Stomach (tissue), 9 donors: Measurements from ENCODE around the gene TNP1. TPM values are rescaled to one million over a fixed set of nuclear protein-coding genes. Genes with fewer than 3 reads are reported as not detected.

Source experiments
- DNase-seq, 2 donors: peaks; one replicate each; pipeline versions ENCODE4 v3.0.0 to v3.0.0-alpha.2; 2013 to 2019
- H3K27ac ChIP-seq, 5 donors: fragments of 200-600 bp in 4 of 5; sonication (generic) in 4 of 5; one replicate each; pipeline ENCODE4 v1.5.1; 2013 to 2019; ENCODE audit warnings: mild to moderate bottlenecking in 1 of 5, moderate library complexity in 1 of 5
- H3K27me3 ChIP-seq, 3 donors: fragments of 200-600 bp; sonication (generic); one replicate each; pipeline ENCODE4 v1.5.1; 2017 to 2019; ENCODE audit warnings: mixed run types in 1 of 3
- H3K36me3 ChIP-seq, 4 donors: fragments of 200-600 bp; sonication (generic); 1 replicate in 3 of 4; 2 replicates in 1 of 4; pipeline ENCODE4 v1.5.1; 2016 to 2019
- H3K4me1 ChIP-seq, 4 donors: fragments of 200-600 bp; sonication (generic); one replicate each; pipeline ENCODE4 v1.5.1; 2016 to 2019
- H3K4me3 ChIP-seq, 4 donors: fragments of 200-600 bp; sonication (generic) in 3 of 4; one replicate each; pipeline ENCODE4 v1.5.1; 2016 to 2019; ENCODE audit warnings: mild to moderate bottlenecking in 1 of 4
- H3K9me3 ChIP-seq, 4 donors: fragments of 200-600 bp; sonication (generic); one replicate each; pipeline ENCODE4 v1.5.1; 2016 to 2019
- EP300 ChIP-seq: sonication (generic); formaldehyde crosslinking; IDR thresholded peaks from one replicate; pipeline ENCODE4 v1.6.1; 2017; ENCODE audit warnings: antibody characterized with exemption
- POLR2A ChIP-seq, 4 donors: fragments of 450-650 bp; IDR thresholded peaks; one replicate each; pipeline ENCODE4 v1.6.1; 2016; ENCODE audit warnings: antibody characterized with exemption in 4 of 4, control low read depth in 2 of 4, mild to moderate bottlenecking in 1 of 4, moderate library complexity in 1 of 4
- POLR2AphosphoS5 ChIP-seq, 3 donors: sonication (generic); formaldehyde crosslinking; IDR thresholded peaks; one replicate each; pipeline ENCODE4 v1.6.1; 2016; ENCODE audit warnings: antibody characterized with exemption in 3 of 3
- WGBS, 5 donors: extraction: QIAGEN DNeasy Blood & Tissue Kit in 3 of 5; methylation state at CpG; one replicate each; pipeline versions ENCODE4 v1.1.5 to v1.1.7; 2013 to 2018; 5-methylcytosine and 5-hydroxymethylcytosine counted together
- intact Hi-C: fragments of 100-400 bp; cut with DNase I; formaldehyde crosslinking; loops from one replicate; pipeline ENCODE4 v1.15.1; 2023; ENCODE audit warnings: low total_unique reads
- polyA plus RNA-seq, 3 donors: library from polyadenylated mRNA; stranded (reverse); fragments of 200-250 nt; gene quantifications; one replicate each; pipeline ENCODE4 v1.2.3, GENCODE V29; 2013
- total RNA-seq, 5 donors: library from RNA; depleted of rRNA; stranded (reverse); fragments of >200 nt; gene quantifications; one replicate each; pipeline versions ENCODE4 v1.1.0 to v1.2.3, GENCODE V29; 2014 to 2016
- TF ChIP-seq, protein P1 (sequence below), 7 experiments: fragments of 450-650 bp in 4 of 7; fragments of 200-600 bp in 3 of 7; sonication (generic) in 3 of 7; IDR thresholded peaks; one replicate each; pipeline ENCODE4 v1.5.1; 2016 to 2019; ENCODE audit warnings: antibody characterized with exemption in 7 of 7, control low read depth in 2 of 7, mild to moderate bottlenecking in 1 of 7
- donor health status: healthy with polysubstance abuse.
- donor health status: Bipolar disorder and iron deficiency.
- donor health status: healthy.

The TNP1 gene
- total and polyA plus RNA-seq, 8 donors: not detected

DNA sequence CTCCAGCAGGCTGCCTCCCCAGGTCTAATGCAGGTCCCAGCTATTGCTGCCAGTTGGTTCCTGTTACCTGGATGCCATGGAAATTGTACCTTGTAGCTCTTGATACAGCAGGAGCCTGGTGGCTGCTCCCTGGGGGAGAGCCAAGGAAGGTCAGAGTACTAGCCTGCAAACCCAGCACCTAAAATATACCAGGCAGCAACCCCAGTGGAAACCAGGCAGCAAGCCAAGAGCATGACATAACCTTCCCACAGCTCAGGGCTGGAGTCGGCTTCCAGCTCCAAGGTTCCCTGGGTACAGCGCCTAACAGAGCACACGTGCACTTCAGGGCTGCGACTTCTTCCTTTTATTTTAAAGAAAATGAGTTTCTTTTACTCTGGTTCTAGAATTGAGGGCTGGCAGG is 30.3 kb downstream of the TNP1 start:
- 13 to 34% (median 25%) methylated on average over 3 to 4 of the region's 4 CpGs for WGBS, 5 donors
- Histone ChIP-seq H3K4me3 (no peak overlapping the region), H3K4me1 (peaks cover 6 to 44% (median 17%) of the 10 kb centered on the region in 4 donors), H3K27me3 (no peaks in the 10 kb centered on the region), H3K27ac (peak overlapping the region in 4 of 5 donors; percentile 35 to 68 (median 40)), H3K9me3 (no peaks in the 10 kb centered on the region), H3K36me3 (no peaks in the 10 kb centered on the region)
- TF ChIP-seq POLR2AphosphoS5 (IDR thresholded peaks at IDR 0.05) (peak; percentile 15 to 50 (median 29)), EP300 (no peak)
- DNase-seq: peak; percentile 90 to 92
- intact Hi-C loops: no loop called here

DNA sequence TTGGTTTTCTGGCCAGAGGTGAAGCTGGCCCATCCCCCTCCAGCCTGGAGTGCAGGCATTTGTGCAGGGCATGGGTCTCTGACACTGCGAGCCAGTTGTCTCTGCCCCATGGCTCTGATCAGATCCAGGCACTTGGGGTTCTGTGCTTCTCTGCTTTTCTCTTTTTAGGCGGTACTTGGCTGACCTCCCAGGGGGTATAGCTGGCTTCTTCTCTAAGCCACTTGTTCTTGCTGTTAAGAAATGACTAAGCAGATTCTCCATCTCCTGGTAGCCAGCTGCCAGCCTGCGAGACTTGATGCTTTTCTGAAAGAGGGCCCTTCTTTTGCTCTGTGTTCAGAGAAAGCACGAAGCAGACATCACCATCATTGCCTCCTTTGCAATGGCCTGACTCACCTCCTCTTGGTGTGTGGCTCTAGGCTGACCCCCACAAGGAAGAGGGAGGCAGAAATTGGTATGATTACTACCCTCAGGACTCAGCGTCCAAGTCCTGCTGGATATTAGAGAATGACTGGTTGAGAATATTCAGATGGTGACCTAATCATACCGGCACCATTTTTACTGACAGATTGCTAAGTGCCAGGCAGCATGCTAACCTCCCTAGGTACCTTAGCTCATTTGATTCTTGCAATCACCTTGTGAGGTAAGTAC is 32.7 kb downstream of the TNP1 start:
- peak in 1 of 2 donors; percentile 28 for DNase-seq
- no peaks in the 10 kb centered on the region for H3K36me3 ChIP-seq
- H3K9me3 ChIP-seq: no peaks in the 10 kb centered on the region
- peak overlapping the region in 2 of 5 donors; percentile 32 to 42 for H3K27ac ChIP-seq
- no peak overlapping the region for H3K4me3 ChIP-seq
- peaks cover 6 to 44% (median 17%) of the 10 kb centered on the region in 4 donors for H3K4me1 ChIP-seq
- 59 to 88% (median 85%) methylated on average over 5 to 6 of the region's 6 CpGs for WGBS, 5 donors
- TF ChIP-seq, protein P1, sequence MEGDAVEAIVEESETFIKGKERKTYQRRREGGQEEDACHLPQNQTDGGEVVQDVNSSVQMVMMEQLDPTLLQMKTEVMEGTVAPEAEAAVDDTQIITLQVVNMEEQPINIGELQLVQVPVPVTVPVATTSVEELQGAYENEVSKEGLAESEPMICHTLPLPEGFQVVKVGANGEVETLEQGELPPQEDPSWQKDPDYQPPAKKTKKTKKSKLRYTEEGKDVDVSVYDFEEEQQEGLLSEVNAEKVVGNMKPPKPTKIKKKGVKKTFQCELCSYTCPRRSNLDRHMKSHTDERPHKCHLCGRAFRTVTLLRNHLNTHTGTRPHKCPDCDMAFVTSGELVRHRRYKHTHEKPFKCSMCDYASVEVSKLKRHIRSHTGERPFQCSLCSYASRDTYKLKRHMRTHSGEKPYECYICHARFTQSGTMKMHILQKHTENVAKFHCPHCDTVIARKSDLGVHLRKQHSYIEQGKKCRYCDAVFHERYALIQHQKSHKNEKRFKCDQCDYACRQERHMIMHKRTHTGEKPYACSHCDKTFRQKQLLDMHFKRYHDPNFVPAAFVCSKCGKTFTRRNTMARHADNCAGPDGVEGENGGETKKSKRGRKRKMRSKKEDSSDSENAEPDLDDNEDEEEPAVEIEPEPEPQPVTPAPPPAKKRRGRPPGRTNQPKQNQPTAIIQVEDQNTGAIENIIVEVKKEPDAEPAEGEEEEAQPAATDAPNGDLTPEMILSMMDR (IDR thresholded peaks at IDR 0.05): no peak
- TF ChIP-seq POLR2AphosphoS5 (IDR thresholded peaks at IDR 0.05) (no peak), EP300 (no peak), POLR2A (IDR thresholded peaks at IDR 0.05) (no peak)
- intact Hi-C loops: no loop called here
- no peaks in the 10 kb centered on the region for H3K27me3 ChIP-seq

DNA sequence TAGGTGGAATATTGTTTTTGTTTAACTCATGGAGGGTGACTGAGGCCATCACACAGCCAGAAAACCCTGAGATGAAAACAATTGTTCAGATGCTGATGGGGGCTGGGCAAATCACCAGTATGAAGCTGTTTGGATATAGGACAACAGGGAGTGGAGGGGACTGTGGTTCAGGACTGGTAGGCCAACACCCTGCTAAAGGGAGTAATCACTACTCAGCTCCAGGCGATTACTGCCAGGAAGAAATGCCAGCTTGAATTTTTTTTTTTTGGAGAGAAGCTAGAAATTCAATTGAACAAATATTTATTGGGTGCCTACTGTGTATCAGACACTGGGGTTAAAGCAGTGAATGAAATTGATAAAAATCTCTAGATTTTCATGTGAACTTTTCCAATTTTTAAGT is 37.4 kb downstream of the TNP1 start:
- Histone ChIP-seq H3K4me1 (peaks cover 0 to 13% (median 3%) of the 10 kb centered on the region in 4 donors), H3K27ac (no peak overlapping the region), H3K4me3 (no peak overlapping the region), H3K27me3 (no peaks in the 10 kb centered on the region), H3K9me3 (no peaks in the 10 kb centered on the region), H3K36me3 (no peaks in the 10 kb centered on the region)
- intact Hi-C loops: no loop called here
- WGBS, 5 donors: 64 to 93% (median 90%) methylated on average over 1 of the region's 1 CpG
- no peak for DNase-seq
- no peak for TF ChIP-seq POLR2AphosphoS5 (IDR thresholded peaks at IDR 0.05)
- no peak for TF ChIP-seq EP300
- TF ChIP-seq, protein P1 (IDR thresholded peaks at IDR 0.05): no peak
- TF ChIP-seq POLR2A (IDR thresholded peaks at IDR 0.05): no peak

DNA sequence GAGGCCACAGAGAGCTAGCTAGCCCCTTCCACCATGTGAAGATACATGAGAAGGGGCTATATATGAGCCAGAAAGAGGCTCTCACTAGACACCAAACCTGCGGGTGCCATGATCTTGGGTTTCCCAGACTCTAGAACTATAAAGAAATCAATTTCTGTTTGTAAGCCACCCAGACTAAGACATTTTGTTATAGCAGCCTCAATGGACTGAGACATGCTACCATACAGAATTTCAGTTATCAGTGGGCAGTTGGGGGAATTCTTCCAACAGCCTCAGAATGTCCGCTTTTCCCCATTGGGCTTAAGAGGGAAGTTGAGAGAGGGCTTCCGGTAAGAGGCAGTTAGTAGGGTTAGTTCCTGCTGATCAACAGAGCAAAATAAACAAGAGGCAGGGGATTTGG is 39.2 kb downstream of the TNP1 start:
- TF ChIP-seq POLR2A (IDR thresholded peaks at IDR 0.05): no peak
- TF ChIP-seq, protein P1 (IDR thresholded peaks at IDR 0.05): no peak
- TF ChIP-seq POLR2AphosphoS5 (IDR thresholded peaks at IDR 0.05): no peak
- TF ChIP-seq EP300: no peak
- no peaks in the 10 kb centered on the region for H3K4me1 ChIP-seq
- intact Hi-C loops: no loop called here
- H3K9me3 ChIP-seq: no peaks in the 10 kb centered on the region
- no peak overlapping the region for H3K4me3 ChIP-seq
- no peaks in the 10 kb centered on the region for H3K27me3 ChIP-seq
- no peaks in the 10 kb centered on the region for H3K36me3 ChIP-seq
- DNase-seq: no peak
- WGBS, 5 donors: 80 to 97% (median 95%) methylated on average over 3 of the region's 3 CpGs
- no peak overlapping the region for H3K27ac ChIP-seq

DNA sequence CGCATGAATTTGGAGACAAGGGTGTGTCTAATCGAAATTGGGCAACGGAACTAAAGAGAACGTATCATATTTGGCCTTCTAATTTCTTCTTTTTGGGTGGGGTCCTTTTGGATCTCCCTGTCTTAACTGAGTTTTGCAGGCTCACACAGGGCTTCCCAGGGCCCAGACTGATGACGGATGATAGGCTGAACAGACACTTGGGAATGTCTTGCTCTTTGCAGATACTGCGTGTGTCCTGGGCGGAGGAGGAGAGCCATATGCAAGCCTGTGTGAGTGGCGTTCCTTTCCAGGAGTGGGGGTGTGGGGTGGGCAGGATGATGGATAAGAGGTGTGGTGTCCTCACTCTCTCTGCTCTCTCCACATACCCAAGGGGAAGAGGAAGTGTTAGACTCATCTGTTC is 40.1 kb downstream of the TNP1 start:
- H3K27ac ChIP-seq: no peak overlapping the region
- H3K36me3 ChIP-seq: no peaks in the 10 kb centered on the region
- no peaks in the 10 kb centered on the region for H3K9me3 ChIP-seq
- no peaks in the 10 kb centered on the region for H3K4me1 ChIP-seq
- no peak overlapping the region for H3K4me3 ChIP-seq
- intact Hi-C loops: no loop called here
- WGBS, 5 donors: 91 to 95% (median 94%) methylated on average over 8 of the region's 8 CpGs
- no peaks in the 10 kb centered on the region for H3K27me3 ChIP-seq
- DNase-seq: no peak
- TF ChIP-seq, protein P1 (IDR thresholded peaks at IDR 0.05): no peak
- TF ChIP-seq EP300 (no peak), POLR2A (IDR thresholded peaks at IDR 0.05) (no peak), POLR2AphosphoS5 (IDR thresholded peaks at IDR 0.05) (no peak)
